DND-41 (cell line): ENCODE results near the gene CDR2L.

Experiments
- ATAC-seq: fragments of 200-7000 bp; cut with Tn5 transposase; 3 replicates; pipeline ENCODE4 v1.9.1; 2021; ENCODE audit warnings: low read depth; ENCODE audit not compliant: insufficient read depth
- DNase-seq: peaks from one replicate; pipeline ENCODE4 v3.0.0-alpha.2; 2020
- H2AFZ ChIP-seq: 2 replicates; pipeline ENCODE4 v1.6.0; 2012; ENCODE audit warnings: low read depth, low read length
- H3K27ac ChIP-seq: 2 replicates; pipeline ENCODE4 v1.5.1; 2012; ENCODE audit warnings: low read length, inconsistent platforms
- H3K27me3 ChIP-seq: fragments of 200-600 bp; sonication (generic); 2 replicates; pipeline ENCODE4 v1.6.0; 2012; ENCODE audit warnings: low read length, mild to moderate bottlenecking, inconsistent platforms; ENCODE audit not compliant: insufficient read depth, poor library complexity
- H3K36me3 ChIP-seq: 2 replicates; pipeline ENCODE4 v1.5.1; 2012; ENCODE audit warnings: low read length, inconsistent platforms; ENCODE audit not compliant: insufficient read depth
- H3K4me1 ChIP-seq: 2 replicates; pipeline ENCODE4 v1.5.1; 2012; ENCODE audit warnings: mild to moderate bottlenecking, low read length; ENCODE audit not compliant: insufficient read depth
- H3K4me2 ChIP-seq: 2 replicates; pipeline ENCODE4 v1.6.0; 2012; ENCODE audit warnings: mild to moderate bottlenecking, moderate library complexity, low read length, inconsistent platforms; ENCODE audit not compliant: insufficient read depth
- H3K4me3 ChIP-seq, 2 experiments: fragments of 200-600 bp in 1 of 2; shearing (Covaris generic) in 1 of 2; 2 replicates each; pipeline ENCODE4 v1.5.1; 2012 to 2016; ENCODE audit warnings: inconsistent platforms in 2 of 2, low read length in 2 of 2, mild to moderate bottlenecking in 2 of 2, low read depth in 1 of 2, moderate library complexity in 1 of 2
- H3K79me2 ChIP-seq: 2 replicates; pipeline ENCODE4 v1.6.0; 2012; ENCODE audit warnings: low read length, inconsistent platforms; ENCODE audit not compliant: insufficient read depth
- H3K9ac ChIP-seq: 2 replicates; pipeline ENCODE4 v1.6.0; 2012; ENCODE audit warnings: low read depth, mild to moderate bottlenecking, inconsistent platforms, low read length, moderate library complexity
- H3K9me3 ChIP-seq: 2 replicates; pipeline ENCODE4 v1.5.1; 2012; ENCODE audit warnings: low read length, moderate library complexity, mild to moderate bottlenecking, inconsistent platforms; ENCODE audit not compliant: insufficient read depth, severe bottlenecking
- H4K20me1 ChIP-seq: 2 replicates; pipeline ENCODE4 v1.6.0; 2012; ENCODE audit warnings: low read length; ENCODE audit not compliant: insufficient read depth
- EZH2 ChIP-seq: IDR thresholded peaks from 3 replicates; pipeline ENCODE4 v1.6.1; 2012; ENCODE audit warnings: borderline replicate concordance, low read depth, mild to moderate bottlenecking, moderate library complexity, low read length, inconsistent platforms; ENCODE audit not compliant: severe bottlenecking
- TF ChIP-seq, protein P1 (sequence below): IDR thresholded peaks from 2 replicates; pipeline ENCODE4 v1.5.1; 2012; ENCODE audit warnings: borderline replicate concordance, low read length, moderate library complexity, mild to moderate bottlenecking; ENCODE audit not compliant: poor library complexity, severe bottlenecking; ENCODE audit errors: extremely low read depth

CDR2L gene

DNA sequence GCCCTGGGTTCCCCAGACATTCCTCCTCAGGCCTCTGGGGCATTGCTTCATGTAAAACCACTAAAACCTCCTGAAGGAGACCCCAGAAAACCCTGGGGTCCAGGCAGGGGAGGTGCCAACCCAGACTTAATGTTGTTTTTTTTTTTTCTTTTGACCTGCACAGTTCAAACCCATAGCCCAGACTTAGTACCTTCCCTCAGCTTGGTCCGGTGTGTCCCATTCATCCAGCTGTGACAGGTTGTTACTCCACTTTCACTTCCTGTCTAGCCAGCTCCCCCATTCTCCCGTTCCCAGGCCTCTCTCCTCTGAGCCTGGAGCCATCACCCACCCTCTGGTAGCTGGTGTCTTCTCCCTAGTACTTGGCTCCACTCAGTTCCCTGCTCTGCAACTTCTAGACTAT is 4.8 kb downstream of the CDR2L start:
- no peak overlapping the region for H3K4me2 ChIP-seq
- no peak overlapping the region for H3K9ac ChIP-seq

DNA sequence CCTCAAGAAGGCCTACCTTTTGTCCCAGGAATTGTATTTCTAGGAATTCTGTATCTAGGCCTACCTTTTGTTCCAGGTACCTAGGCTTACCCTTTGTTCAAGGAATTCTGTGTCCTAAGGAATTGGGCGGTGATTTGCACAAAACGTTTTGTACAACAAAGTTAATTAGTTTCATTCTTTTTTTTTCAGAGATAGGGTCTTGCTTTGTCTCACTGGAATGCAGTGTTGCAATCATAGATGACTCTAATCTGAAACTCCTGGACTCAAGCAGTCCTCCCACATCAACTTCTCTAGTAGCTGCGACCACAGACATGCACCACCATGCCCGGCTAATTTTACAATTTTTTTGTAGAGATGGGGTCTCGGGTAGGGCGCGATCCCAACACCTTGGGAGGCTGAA is 7.0 kb downstream of the CDR2L start:
- ATAC-seq (no peak), DNase-seq (no peak)
- no peaks in the 10 kb centered on the region for H3K9me3 ChIP-seq
- H3K4me1 ChIP-seq: no peaks in the 10 kb centered on the region
- no peaks in the 10 kb centered on the region for H3K79me2 ChIP-seq
- no peak for TF ChIP-seq EZH2
- TF ChIP-seq, protein P1, sequence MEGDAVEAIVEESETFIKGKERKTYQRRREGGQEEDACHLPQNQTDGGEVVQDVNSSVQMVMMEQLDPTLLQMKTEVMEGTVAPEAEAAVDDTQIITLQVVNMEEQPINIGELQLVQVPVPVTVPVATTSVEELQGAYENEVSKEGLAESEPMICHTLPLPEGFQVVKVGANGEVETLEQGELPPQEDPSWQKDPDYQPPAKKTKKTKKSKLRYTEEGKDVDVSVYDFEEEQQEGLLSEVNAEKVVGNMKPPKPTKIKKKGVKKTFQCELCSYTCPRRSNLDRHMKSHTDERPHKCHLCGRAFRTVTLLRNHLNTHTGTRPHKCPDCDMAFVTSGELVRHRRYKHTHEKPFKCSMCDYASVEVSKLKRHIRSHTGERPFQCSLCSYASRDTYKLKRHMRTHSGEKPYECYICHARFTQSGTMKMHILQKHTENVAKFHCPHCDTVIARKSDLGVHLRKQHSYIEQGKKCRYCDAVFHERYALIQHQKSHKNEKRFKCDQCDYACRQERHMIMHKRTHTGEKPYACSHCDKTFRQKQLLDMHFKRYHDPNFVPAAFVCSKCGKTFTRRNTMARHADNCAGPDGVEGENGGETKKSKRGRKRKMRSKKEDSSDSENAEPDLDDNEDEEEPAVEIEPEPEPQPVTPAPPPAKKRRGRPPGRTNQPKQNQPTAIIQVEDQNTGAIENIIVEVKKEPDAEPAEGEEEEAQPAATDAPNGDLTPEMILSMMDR: no peak
- H3K27ac ChIP-seq: no peak overlapping the region
- no peaks in the 10 kb centered on the region for H4K20me1 ChIP-seq
- H3K36me3 ChIP-seq: no peaks in the 10 kb centered on the region
- no peak overlapping the region for H3K4me2 ChIP-seq
- H2AFZ ChIP-seq: no peak overlapping the region
- no peaks in the 10 kb centered on the region for H3K27me3 ChIP-seq
- H3K4me3 ChIP-seq: no peak overlapping the region
- no peak overlapping the region for H3K9ac ChIP-seq

More for the DNA sequence above, 4.8 kb downstream of the CDR2L start:
- no peaks in the 10 kb centered on the region for H3K9me3 ChIP-seq
- H4K20me1 ChIP-seq: peaks cover 10% of the 10 kb centered on the region
- DNase-seq (no peak), ATAC-seq (no peak)
- H3K4me1 ChIP-seq: peaks cover 11% of the 10 kb centered on the region
- no peak for TF ChIP-seq EZH2
- TF ChIP-seq, protein P1: no peak
- peaks cover 18% of the 10 kb centered on the region for H3K27me3 ChIP-seq
- no peaks in the 10 kb centered on the region for H3K36me3 ChIP-seq
- no peaks in the 10 kb centered on the region for H3K79me2 ChIP-seq
- H3K4me3 ChIP-seq: no peak overlapping the region
- no peak overlapping the region for H2AFZ ChIP-seq
- no peak overlapping the region for H3K27ac ChIP-seq

DNA sequence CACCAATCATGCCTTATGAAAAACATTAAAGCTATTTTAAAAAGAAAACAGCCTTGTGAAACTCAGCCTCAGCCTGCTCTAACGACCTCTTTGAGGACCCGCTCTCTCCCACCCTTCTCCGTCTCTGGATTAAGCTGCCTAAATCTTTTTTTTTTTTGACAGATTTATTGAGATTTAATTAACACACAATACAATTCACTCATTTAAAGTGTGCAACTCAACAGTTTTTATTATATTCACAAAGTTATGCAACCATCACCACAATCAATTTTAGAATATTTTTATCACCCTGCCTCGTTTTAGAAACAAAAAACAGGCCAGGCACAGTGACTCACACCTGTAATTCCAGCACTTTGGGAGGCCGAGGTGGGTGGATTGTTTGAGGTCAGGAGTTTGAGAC is 8.4 kb downstream of the CDR2L start:
- Histone ChIP-seq H3K4me2 (no peak overlapping the region), H3K36me3 (no peaks in the 10 kb centered on the region), H3K9me3 (no peaks in the 10 kb centered on the region), H3K79me2 (no peaks in the 10 kb centered on the region), H3K9ac (no peak overlapping the region), H3K4me1 (no peaks in the 10 kb centered on the region), H3K27ac (no peak overlapping the region), H2AFZ (no peak overlapping the region), H3K4me3 (no peak overlapping the region), H3K27me3 (no peaks in the 10 kb centered on the region), H4K20me1 (no peaks in the 10 kb centered on the region)
- DNase-seq: no peak
- no peak for ATAC-seq
- TF ChIP-seq, protein P1: no peak
- TF ChIP-seq EZH2: no peak

GRCh38 chr17:74998783-74999182 is 11.4 kb downstream of the CDR2L start:
- no peaks in the 10 kb centered on the region for H3K9me3 ChIP-seq
- TF ChIP-seq, protein P1: no peak
- no peak for TF ChIP-seq EZH2

More at GRCh38 chr17:74998783-74999182, 11.4 kb downstream of the CDR2L start:
- H4K20me1 ChIP-seq: no peaks in the 10 kb centered on the region
- H3K36me3 ChIP-seq: no peaks in the 10 kb centered on the region
- no peak overlapping the region for H3K4me2 ChIP-seq
- H3K4me1 ChIP-seq: no peaks in the 10 kb centered on the region
- no peak overlapping the region for H3K4me3 ChIP-seq
- no peaks in the 10 kb centered on the region for H3K79me2 ChIP-seq
- no peak for ATAC-seq
- no peak overlapping the region for H2AFZ ChIP-seq
- no peak overlapping the region for H3K9ac ChIP-seq
- no peak overlapping the region for H3K27ac ChIP-seq
- no peaks in the 10 kb centered on the region for H3K27me3 ChIP-seq
- no peak for DNase-seq
